ENCODE measurements around the gene SPATA2.
A peak's percentile ranks its signal among the peaks of the same experiment; 100 is the strongest.

SPATA2 gene

DNA sequence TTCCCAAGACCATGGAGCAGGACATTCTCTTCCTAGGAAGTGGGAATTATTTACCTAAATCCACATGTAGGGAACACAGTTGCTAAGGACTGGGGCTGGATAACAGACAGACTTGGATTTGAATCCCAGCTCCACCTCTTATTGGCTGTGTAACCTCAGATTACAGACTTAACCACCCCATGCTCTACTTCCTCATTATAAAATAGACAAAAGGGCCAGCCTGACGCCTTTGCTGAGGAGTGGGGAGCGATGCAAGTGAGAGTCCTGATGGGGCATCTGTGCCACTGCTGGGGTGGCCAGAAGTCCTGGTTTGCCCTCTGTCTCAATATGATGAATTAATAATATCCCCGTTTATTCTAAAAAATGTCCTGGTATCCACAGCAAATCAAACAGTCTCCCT lies 46.8 kb downstream of the SPATA2 start:
- Histone ChIP-seq H3K9me3 (no peaks in the 10 kb centered on the region), H3K4me3 (ENCODE audit: low read depth in 1 of 2, low read length in 1 of 2) (no peak overlapping the region), H3K27ac (peak overlapping the region; percentile 28), H3K4me1 (ENCODE audit: control insufficient read depth in 1 of 2, insufficient read depth in 1 of 2, low read depth in 1 of 2, low read length in 1 of 2) (no peaks in the 10 kb centered on the region), H3K36me3 (peaks cover 92% of the 10 kb centered on the region), H3K27me3 (no peaks in the 10 kb centered on the region)
- TF ChIP-seq, protein P1, sequence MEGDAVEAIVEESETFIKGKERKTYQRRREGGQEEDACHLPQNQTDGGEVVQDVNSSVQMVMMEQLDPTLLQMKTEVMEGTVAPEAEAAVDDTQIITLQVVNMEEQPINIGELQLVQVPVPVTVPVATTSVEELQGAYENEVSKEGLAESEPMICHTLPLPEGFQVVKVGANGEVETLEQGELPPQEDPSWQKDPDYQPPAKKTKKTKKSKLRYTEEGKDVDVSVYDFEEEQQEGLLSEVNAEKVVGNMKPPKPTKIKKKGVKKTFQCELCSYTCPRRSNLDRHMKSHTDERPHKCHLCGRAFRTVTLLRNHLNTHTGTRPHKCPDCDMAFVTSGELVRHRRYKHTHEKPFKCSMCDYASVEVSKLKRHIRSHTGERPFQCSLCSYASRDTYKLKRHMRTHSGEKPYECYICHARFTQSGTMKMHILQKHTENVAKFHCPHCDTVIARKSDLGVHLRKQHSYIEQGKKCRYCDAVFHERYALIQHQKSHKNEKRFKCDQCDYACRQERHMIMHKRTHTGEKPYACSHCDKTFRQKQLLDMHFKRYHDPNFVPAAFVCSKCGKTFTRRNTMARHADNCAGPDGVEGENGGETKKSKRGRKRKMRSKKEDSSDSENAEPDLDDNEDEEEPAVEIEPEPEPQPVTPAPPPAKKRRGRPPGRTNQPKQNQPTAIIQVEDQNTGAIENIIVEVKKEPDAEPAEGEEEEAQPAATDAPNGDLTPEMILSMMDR (IDR thresholded peaks at IDR 0.05): no peak

DNA sequence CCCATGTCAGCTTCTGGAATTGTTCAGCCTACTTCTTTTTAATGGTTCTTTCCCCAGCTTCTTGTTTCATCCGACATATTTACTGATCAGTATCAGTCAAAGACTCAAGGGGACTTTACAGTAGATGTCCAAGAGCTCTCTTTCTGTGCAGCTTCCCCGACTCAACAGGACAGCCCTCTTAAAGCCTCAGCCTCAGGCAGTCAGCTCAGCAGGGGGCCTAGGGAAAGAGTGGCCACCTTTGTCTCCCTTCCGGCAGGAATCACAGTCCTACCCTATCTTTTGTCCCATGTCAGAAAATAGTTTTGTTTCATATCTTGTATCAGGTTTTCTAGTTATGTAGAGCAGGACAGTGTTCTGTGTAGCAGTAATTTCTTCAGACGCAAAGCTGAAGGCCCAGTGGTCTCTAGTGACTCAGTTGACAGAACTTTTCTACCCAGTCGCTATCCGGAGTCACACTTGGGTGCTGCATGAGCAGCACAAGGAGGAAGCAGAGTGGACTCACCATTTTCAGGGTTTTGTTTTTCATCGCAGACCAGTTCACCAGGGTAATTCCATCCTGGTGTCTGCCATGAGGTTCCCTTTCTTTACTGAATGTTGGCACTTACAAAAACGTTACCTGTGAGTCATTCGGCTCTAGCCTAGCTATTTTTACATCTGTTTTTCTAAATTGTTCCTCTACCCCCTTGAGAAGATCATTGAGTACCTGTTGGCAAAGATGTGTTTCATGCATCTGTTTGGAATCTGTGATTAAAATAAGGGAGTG lies 47.7 kb downstream of the SPATA2 start:
- Histone ChIP-seq H3K9me3 (no peaks in the 10 kb centered on the region), H3K36me3 (peaks cover 95% of the 10 kb centered on the region), H3K27me3 (no peaks in the 10 kb centered on the region), H3K27ac (no peak overlapping the region), H3K4me1 (ENCODE audit: control insufficient read depth in 1 of 2, insufficient read depth in 1 of 2, low read depth in 1 of 2, low read length in 1 of 2) (no peaks in the 10 kb centered on the region), H3K4me3 (ENCODE audit: low read depth in 1 of 2, low read length in 1 of 2) (no peak overlapping the region)
- TF ChIP-seq, protein P1 (IDR thresholded peaks at IDR 0.05): no peak

DNA sequence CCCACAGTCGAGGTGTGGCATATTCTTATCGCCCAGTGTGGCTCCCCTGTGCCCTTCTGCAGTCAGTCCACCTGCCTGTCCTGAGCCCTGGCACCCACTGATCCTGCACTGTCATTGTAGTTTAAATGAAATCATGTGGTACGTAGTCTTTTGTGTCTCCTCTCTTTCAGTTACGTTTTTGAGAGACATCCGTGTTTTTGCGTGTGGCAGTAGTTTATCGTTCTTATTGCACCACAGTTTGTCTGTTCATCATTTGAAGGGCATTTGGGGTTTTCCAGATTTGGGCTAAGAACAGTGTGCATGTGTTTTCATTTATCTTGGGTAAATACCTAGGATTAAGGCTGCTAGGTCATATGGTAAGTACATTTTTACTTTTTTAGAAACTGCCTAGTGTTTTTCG lies 49.3 kb downstream of the SPATA2 start:
- TF ChIP-seq, protein P1 (IDR thresholded peaks at IDR 0.05): no peak
- Histone ChIP-seq H3K4me1 (ENCODE audit: control insufficient read depth in 1 of 2, insufficient read depth in 1 of 2, low read depth in 1 of 2, low read length in 1 of 2) (no peaks in the 10 kb centered on the region), H3K27me3 (no peaks in the 10 kb centered on the region), H3K27ac (no peak overlapping the region), H3K9me3 (no peaks in the 10 kb centered on the region), H3K36me3 (peaks cover 96% of the 10 kb centered on the region), H3K4me3 (ENCODE audit: low read depth in 1 of 2, low read length in 1 of 2) (no peak overlapping the region)

DNA sequence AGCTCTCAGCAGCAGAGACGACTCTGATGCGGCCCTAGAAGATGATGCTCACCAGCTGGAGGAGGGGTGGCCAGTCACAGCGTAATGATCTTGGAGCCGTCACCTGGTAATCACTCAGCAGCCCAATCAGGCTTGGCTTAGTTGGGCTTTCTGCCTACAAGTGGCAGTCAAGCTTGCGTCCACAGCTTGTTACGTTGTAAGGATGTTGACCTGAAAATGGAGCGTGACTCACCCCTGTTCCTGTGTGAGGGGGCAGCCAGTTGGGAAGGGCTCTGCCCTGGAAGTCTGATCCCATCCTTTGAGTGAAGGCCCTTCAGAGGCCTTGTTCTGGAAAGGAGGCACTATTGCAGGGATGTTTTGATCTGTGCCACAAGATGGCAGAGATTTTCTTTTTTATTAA lies 49.8 kb downstream of the SPATA2 start:
- Histone ChIP-seq H3K4me1 (ENCODE audit: control insufficient read depth in 1 of 2, insufficient read depth in 1 of 2, low read depth in 1 of 2, low read length in 1 of 2) (no peaks in the 10 kb centered on the region), H3K9me3 (no peaks in the 10 kb centered on the region), H3K27ac (no peak overlapping the region), H3K4me3 (ENCODE audit: low read depth in 1 of 2, low read length in 1 of 2) (no peak overlapping the region), H3K27me3 (no peaks in the 10 kb centered on the region), H3K36me3 (peaks cover 96% of the 10 kb centered on the region)
- TF ChIP-seq, protein P1 (IDR thresholded peaks at IDR 0.05): no peak

DNA sequence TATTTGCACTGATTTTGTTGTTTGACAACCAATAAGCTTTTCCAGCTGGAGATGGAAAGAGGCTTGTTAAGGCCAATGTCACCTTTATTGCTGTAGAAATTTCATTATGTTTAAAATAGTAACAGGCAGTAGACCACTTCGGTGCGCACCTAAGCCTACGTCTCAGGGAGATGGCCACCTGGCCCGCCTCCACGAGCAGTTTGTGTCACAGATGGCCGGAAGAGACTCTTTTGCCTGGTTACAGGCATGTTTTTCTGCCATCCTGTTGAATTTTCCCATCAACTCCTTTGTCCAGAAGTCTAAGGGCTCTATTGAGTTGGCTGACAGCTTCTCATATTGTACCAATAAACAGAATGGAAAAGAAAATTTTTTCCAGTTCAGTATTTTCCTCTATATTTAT lies 51.7 kb downstream of the SPATA2 start:
- Histone ChIP-seq H3K27ac (no peak overlapping the region), H3K9me3 (no peaks in the 10 kb centered on the region), H3K4me3 (ENCODE audit: low read depth in 1 of 2, low read length in 1 of 2) (no peak overlapping the region), H3K36me3 (peaks cover 98% of the 10 kb centered on the region), H3K4me1 (ENCODE audit: control insufficient read depth in 1 of 2, insufficient read depth in 1 of 2, low read depth in 1 of 2, low read length in 1 of 2) (no peaks in the 10 kb centered on the region), H3K27me3 (no peaks in the 10 kb centered on the region)
- TF ChIP-seq, protein P1 (IDR thresholded peaks at IDR 0.05): no peak

Measured in neutrophil (primary cell).